GM20000 (cell line): ENCODE data around the gene SLC35E4.

ENCODE experiments used
- DNase-seq: peaks from one replicate; pipeline ENCODE4 v3.0.0; 2012; ENCODE audit warnings: low spot score
- TF ChIP-seq, protein P1 (sequence below): IDR thresholded peaks from 2 replicates; pipeline ENCODE4 v1.5.1; 2012; ENCODE audit warnings: mild to moderate bottlenecking, control low read depth; ENCODE audit errors: extremely low read depth, missing control alignments

SLC35E4 gene

GRCh38 chr22:30694640-30695350 lies 59.2 kb downstream of the SLC35E4 start, which contains the start of gene OSBP2:
OSBP2 (plus strand) TSS chr22:30694874; CDS start chr22:30694910, 36 bp downstream.
- peak; percentile 70 for DNase-seq
- TF ChIP-seq, protein P1, sequence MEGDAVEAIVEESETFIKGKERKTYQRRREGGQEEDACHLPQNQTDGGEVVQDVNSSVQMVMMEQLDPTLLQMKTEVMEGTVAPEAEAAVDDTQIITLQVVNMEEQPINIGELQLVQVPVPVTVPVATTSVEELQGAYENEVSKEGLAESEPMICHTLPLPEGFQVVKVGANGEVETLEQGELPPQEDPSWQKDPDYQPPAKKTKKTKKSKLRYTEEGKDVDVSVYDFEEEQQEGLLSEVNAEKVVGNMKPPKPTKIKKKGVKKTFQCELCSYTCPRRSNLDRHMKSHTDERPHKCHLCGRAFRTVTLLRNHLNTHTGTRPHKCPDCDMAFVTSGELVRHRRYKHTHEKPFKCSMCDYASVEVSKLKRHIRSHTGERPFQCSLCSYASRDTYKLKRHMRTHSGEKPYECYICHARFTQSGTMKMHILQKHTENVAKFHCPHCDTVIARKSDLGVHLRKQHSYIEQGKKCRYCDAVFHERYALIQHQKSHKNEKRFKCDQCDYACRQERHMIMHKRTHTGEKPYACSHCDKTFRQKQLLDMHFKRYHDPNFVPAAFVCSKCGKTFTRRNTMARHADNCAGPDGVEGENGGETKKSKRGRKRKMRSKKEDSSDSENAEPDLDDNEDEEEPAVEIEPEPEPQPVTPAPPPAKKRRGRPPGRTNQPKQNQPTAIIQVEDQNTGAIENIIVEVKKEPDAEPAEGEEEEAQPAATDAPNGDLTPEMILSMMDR: no peak

- DNase-seq: no peak
- TF ChIP-seq, protein P1: no peak
Measured at GRCh38 chr22:30695351-30695851, 59.8 kb downstream of the SLC35E4 start.

DNA sequence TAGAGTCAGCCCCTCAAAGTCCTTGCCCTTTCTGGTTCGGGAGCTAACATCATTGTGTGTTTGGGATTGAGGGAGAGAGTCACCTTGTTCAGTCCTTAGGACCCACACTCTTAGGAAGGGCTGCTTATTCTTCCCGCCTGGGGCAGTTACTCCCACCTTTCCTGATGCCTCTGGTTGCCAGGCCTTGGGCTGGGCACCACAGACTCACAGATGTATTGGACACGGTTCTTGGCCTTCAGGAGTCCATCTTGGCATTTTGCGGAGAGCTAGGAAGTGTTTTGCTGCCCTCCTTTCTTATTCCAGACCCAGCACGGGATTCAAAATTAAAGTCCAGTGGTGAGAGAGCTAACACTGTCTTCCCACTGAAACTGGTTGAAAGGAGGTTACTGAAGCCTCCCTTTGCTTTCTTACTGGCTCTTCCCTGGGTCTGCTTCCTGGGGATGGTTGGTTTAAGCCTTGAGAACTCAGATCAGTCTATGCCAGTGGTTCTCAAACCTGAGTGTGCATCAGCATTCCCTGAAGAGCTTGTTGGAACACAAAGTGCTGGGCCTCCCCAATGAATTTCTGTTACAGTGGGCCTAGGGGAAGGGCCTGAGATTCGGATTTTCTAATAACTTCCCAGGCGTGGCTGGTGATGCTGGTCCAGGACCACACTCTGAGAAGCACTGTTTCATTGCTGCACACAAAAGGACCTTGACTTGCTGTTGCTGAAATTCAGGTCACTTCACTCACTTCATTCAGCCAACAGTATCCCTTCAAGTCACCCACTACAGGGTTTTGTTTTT lies 60.5 kb downstream of the SLC35E4 start:
- peak; percentile 25 for DNase-seq

More for the DNA sequence above, 60.5 kb downstream of the SLC35E4 start:
- TF ChIP-seq, protein P1: no peak
